Measurements from ENCODE around the gene ABCB11. TPM values are rescaled to one million over a fixed set of nuclear protein-coding genes. Genes with fewer than 3 reads are reported as not detected.

ABCB11 gene
- total and polyA plus RNA-seq, 10 of the 15 experiments (the other 5 are each of a cell fraction or from before 2014, with no cell fraction given) = not detected

- ChIA-PET POLR2A (no interaction called here), RAD21 (ENCODE audit: unreplicated experiment) (no interaction called here), CTCF (interaction anchor here (0.7 kb wide), 1 partner anchor 169 kb away, joined by 3 read pairs; no protein-coding TSS in a partner anchor), SMC1A (ENCODE audit: uncharacterized antibody, unreplicated experiment) (no interaction called here)
- TF ChIP-seq CBFB (IDR thresholded peaks at IDR 0.05; ENCODE audit: low read depth) = no peak
- no peak for TF ChIP-seq YBX1 (IDR thresholded peaks at IDR 0.05)
- TF ChIP-seq ATF7 (IDR thresholded peaks at IDR 0.05; ENCODE audit: low read depth) = no peak
- 31% methylated on average over 4 of the region's 4 CpGs for WGBS (ENCODE audit: insufficient coverage, insufficient replicate concordance, low lambda C conversion rate, missing lambda C conversion rate)
- Histone ChIP-seq H3K9ac (ENCODE audit: control insufficient read depth, insufficient read depth, low read length) (no peak overlapping the region), H4K20me1 (ENCODE audit: control insufficient read depth, insufficient read depth) (no peaks in the 10 kb centered on the region), H3K4me3 (no peak overlapping the region), H3K27me3 (replicated peaks in 1 of 2; ENCODE audit: control insufficient read depth in 2 of 2, insufficient read depth in 2 of 2, low read length in 1 of 2) (no peaks in the 10 kb centered on the region), H3K36me3 (ENCODE audit: control insufficient read depth in 2 of 2, insufficient read depth in 2 of 2, low read length in 1 of 2) (no peaks in the 10 kb centered on the region), H3K4me1 (ENCODE audit: control insufficient read depth, insufficient read depth, low read length) (no peaks in the 10 kb centered on the region), H2AFZ (ENCODE audit: control insufficient read depth, low read depth, low read length) (no peak overlapping the region), H3K4me2 (ENCODE audit: control insufficient read depth, insufficient read depth) (no peak overlapping the region), H3K27ac (ENCODE audit: control insufficient read depth, insufficient read depth) (no peak overlapping the region), H3K9me3 (replicated peaks; ENCODE audit: control insufficient read depth, insufficient read depth, low read length) (no peaks in the 10 kb centered on the region), H3K79me2 (ENCODE audit: control insufficient read depth, insufficient read depth, low read length) (no peaks in the 10 kb centered on the region)
- in situ Hi-C loops (cut with MboI) = no loop called here
- no peak for DNase-seq (ENCODE audit: low read depth, low spot score)
- BruUV-seq (replicated peaks) = no TSS peak
- ATAC-seq = no peak
- no peak for FAIRE-seq
- intact Hi-C loops (cut with micrococcal nuclease; ENCODE audit: unreplicated experiment) = no loop called here
Measured at GRCh38 chr2:169015943-169016342, 15.2 kb downstream of the ABCB11 start.

DNA sequence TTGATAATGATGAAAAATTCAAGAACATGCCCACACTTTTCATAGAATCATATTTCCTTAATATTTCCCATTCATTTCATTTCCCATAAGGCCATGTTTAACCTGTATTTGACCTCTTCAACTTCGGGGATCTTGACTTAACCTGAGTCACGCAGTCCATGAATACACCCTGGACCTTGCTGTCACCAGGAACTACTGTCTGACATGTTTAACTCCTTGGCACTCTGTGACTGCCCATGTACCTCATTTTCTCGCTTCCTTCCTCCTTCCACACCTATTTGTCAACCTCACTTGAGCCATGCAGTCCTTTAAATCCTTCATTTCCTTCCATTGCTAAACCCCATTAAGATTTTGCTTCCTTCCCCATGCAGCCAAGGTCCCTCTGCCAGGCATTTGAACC is 16.3 kb downstream of the ABCB11 start:
- FAIRE-seq (no peak), ATAC-seq (no peak), DNase-seq (ENCODE audit: low read depth, low spot score) (no peak)
- intact Hi-C loops (cut with micrococcal nuclease; ENCODE audit: unreplicated experiment) (no loop called here), in situ Hi-C loops (cut with MboI) (no loop called here)
- ChIA-PET CTCF (no interaction called here), SMC1A (ENCODE audit: uncharacterized antibody, unreplicated experiment) (no interaction called here), POLR2A (no interaction called here), RAD21 (ENCODE audit: unreplicated experiment) (no interaction called here)
- H3K4me3 ChIP-seq = no peak overlapping the region
- H3K79me2 ChIP-seq (ENCODE audit: control insufficient read depth, insufficient read depth, low read length) = no peaks in the 10 kb centered on the region
- H3K9ac ChIP-seq (ENCODE audit: control insufficient read depth, insufficient read depth, low read length) = no peak overlapping the region
- H3K4me2 ChIP-seq (ENCODE audit: control insufficient read depth, insufficient read depth) = no peak overlapping the region
- no peaks in the 10 kb centered on the region for H3K36me3 ChIP-seq (ENCODE audit: control insufficient read depth in 2 of 2, insufficient read depth in 2 of 2, low read length in 1 of 2)
- H3K27ac ChIP-seq (ENCODE audit: control insufficient read depth, insufficient read depth) = no peak overlapping the region
- no peaks in the 10 kb centered on the region for H3K9me3 ChIP-seq (replicated peaks; ENCODE audit: control insufficient read depth, insufficient read depth, low read length)
- 22% methylated on average over 3 of the region's 3 CpGs for WGBS (ENCODE audit: insufficient coverage, insufficient replicate concordance, low lambda C conversion rate, missing lambda C conversion rate)
- no peaks in the 10 kb centered on the region for H3K27me3 ChIP-seq (replicated peaks in 1 of 2; ENCODE audit: control insufficient read depth in 2 of 2, insufficient read depth in 2 of 2, low read length in 1 of 2)
- H4K20me1 ChIP-seq (ENCODE audit: control insufficient read depth, insufficient read depth) = no peaks in the 10 kb centered on the region
- H2AFZ ChIP-seq (ENCODE audit: control insufficient read depth, low read depth, low read length) = no peak overlapping the region
- no TSS peak for BruUV-seq (replicated peaks)
- no peaks in the 10 kb centered on the region for H3K4me1 ChIP-seq (ENCODE audit: control insufficient read depth, insufficient read depth, low read length)
- TF ChIP-seq CHD4 (IDR thresholded peaks at IDR 0.05) = no peak
- no peak for TF ChIP-seq CREB1 (IDR thresholded peaks at IDR 0.05; ENCODE audit: low read depth)
- no peak for TF ChIP-seq ZNF217 (IDR thresholded peaks at IDR 0.05)
- no peak for TF ChIP-seq ZNF274 (IDR thresholded peaks at IDR 0.05; ENCODE audit: insufficient read depth, insufficient read length)
- no peak for TF ChIP-seq CEBPZ (IDR thresholded peaks at IDR 0.05; ENCODE audit: low read depth, low read length)
- TF ChIP-seq BRCA1 (IDR thresholded peaks at IDR 0.05; ENCODE audit: low read depth, low read length) = no peak
- no peak for TF ChIP-seq TCF3 (IDR thresholded peaks at IDR 0.05; ENCODE audit: borderline replicate concordance, insufficient read depth, low read depth, low read length)
- TF ChIP-seq ESRRA (IDR thresholded peaks at IDR 0.05; ENCODE audit: low read length) = no peak
- no peak for TF ChIP-seq GABPA (IDR thresholded peaks at IDR 0.05; ENCODE audit: low read depth)
- no peak for TF ChIP-seq POU2F2 (IDR thresholded peaks at IDR 0.05; ENCODE audit: borderline replicate concordance, low read depth, low read length)
- TF ChIP-seq ZNF622 (IDR thresholded peaks at IDR 0.05) = no peak
- no peak for TF ChIP-seq JUNB (IDR thresholded peaks at IDR 0.05)
- no peak for TF ChIP-seq CBX5 (IDR thresholded peaks at IDR 0.05; ENCODE audit: low read depth)
- TF ChIP-seq POLR2AphosphoS5 (IDR thresholded peaks at IDR 0.05; ENCODE audit: low read length) = no peak

Data from GM12878 (cell line).